Upper lobe of right lung (tissue), 1 donor: Measurements from ENCODE around the gene PALD1. TPM values are rescaled to one million over a fixed set of nuclear protein-coding genes. Genes with fewer than 3 reads are reported as not detected.

Source experiments
- ATAC-seq: fragments of 200-7000 bp; cut with Tn5 transposase; one replicate; pipeline ENCODE4 v1.9.1; 2020; ENCODE audit warnings: mild to moderate bottlenecking, moderate library complexity
- DNase-seq: peaks from one replicate; pipeline ENCODE4 v3.0.0-alpha.2; 2020
- H3K27ac ChIP-seq: fragments of 200-600 bp; one replicate; pipeline ENCODE4 v1.8.0; 2022
- H3K27me3 ChIP-seq: fragments of 200-600 bp; one replicate; pipeline ENCODE4 v1.8.0; 2022; ENCODE audit warnings: mild to moderate bottlenecking
- H3K36me3 ChIP-seq: fragments of 200-600 bp; one replicate; pipeline ENCODE4 v1.8.0; 2022
- H3K4me1 ChIP-seq: fragments of 200-600 bp; one replicate; pipeline ENCODE4 v1.8.0; 2022
- H3K4me3 ChIP-seq: fragments of 200-600 bp; one replicate; pipeline ENCODE4 v1.8.0; 2022; ENCODE audit warnings: mild to moderate bottlenecking
- H3K9me3 ChIP-seq: fragments of 200-600 bp; one replicate; pipeline ENCODE4 v1.8.0; 2022
- intact Hi-C: fragments of 100-400 bp; cut with DNase I; formaldehyde crosslinking; loops from one replicate; pipeline ENCODE4 v1.11.0; 2022
- total RNA-seq: library from RNA; stranded (reverse); fragmentation: NEBNext Ultra II Directional; extraction: Animal tissue kit (Norgen Biotek cat#: 25700); gene quantifications from one replicate; pipeline ENCODE4 v1.2.1, GENCODE V29; 2021
- TF ChIP-seq, protein P1 (sequence below): fragments of 200-600 bp; IDR thresholded peaks from one replicate; pipeline ENCODE4 v1.8.0; 2022; ENCODE audit warnings: antibody characterized with exemption
- donor health status: DM: no; HTN: yes; CAD: no; lungs with severe emphysema.

PALD1 gene
- total RNA-seq, 1 donor from 2014 or later: 27.0 TPM

DNA sequence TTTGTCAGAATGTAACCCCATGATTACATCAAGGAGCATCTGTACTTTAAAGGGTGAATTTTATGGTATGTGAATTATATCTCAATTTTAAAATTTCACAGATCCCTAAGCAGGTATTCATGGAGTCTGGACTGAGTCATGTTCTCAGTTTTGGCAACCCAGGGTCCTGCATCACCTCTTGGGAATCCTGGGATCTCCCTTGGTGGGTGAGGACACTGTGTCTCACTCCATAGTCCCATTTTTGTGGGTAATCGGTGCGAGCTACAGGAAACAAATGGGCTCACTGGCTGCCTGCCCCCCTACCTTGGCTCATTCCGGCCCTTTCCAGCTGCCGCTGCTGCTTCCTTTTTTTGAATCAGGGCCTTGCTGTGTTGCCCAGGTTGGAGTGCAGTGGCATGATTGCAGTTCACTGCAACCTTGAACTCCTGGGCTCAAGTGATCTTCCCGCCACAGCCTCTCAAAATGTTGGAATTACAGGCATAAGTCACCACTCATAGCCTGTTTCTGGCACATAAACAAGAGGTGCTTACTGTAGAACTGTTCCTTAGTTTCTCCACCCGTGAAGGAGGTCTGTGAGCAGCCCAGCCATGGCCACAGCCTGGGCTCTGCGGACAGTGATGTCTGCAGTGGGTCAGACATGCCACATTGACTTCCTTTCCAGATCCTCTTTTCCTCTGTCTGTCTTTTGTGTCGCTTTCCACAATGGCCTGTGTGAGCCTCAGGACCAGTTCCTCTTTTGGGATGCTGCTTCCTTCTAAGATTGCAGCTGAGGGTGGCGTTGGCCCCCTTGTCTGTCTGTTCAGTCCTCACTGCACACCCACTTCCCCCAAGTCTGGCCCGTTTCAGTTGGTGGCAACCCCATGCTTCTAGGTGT is 14.5 kb downstream of the PALD1 start:
- TF ChIP-seq, protein P1, sequence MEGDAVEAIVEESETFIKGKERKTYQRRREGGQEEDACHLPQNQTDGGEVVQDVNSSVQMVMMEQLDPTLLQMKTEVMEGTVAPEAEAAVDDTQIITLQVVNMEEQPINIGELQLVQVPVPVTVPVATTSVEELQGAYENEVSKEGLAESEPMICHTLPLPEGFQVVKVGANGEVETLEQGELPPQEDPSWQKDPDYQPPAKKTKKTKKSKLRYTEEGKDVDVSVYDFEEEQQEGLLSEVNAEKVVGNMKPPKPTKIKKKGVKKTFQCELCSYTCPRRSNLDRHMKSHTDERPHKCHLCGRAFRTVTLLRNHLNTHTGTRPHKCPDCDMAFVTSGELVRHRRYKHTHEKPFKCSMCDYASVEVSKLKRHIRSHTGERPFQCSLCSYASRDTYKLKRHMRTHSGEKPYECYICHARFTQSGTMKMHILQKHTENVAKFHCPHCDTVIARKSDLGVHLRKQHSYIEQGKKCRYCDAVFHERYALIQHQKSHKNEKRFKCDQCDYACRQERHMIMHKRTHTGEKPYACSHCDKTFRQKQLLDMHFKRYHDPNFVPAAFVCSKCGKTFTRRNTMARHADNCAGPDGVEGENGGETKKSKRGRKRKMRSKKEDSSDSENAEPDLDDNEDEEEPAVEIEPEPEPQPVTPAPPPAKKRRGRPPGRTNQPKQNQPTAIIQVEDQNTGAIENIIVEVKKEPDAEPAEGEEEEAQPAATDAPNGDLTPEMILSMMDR: no peak
- ATAC-seq: peak; percentile 82
- Histone ChIP-seq H3K36me3 (no peaks in the 10 kb centered on the region), H3K27me3 (no peaks in the 10 kb centered on the region), H3K4me1 (peaks cover 59% of the 10 kb centered on the region), H3K27ac (peak overlapping the region; percentile 3), H3K4me3 (no peak overlapping the region), H3K9me3 (no peaks in the 10 kb centered on the region)
- intact Hi-C loops: no loop called here
- DNase-seq: no peak

GRCh38 chr10:70493660-70494234 is 15.2 kb downstream of the PALD1 start:
- Histone ChIP-seq H3K27me3 (no peaks in the 10 kb centered on the region), H3K4me3 (no peak overlapping the region), H3K4me1 (peaks cover 64% of the 10 kb centered on the region), H3K9me3 (no peaks in the 10 kb centered on the region), H3K27ac (peak overlapping the region; percentile 3), H3K36me3 (no peaks in the 10 kb centered on the region)
- intact Hi-C loops: no loop called here
- TF ChIP-seq, protein P1: no peak
- ATAC-seq (peak; percentile 15), DNase-seq (no peak)

- Histone ChIP-seq H3K36me3 (no peaks in the 10 kb centered on the region), H3K27ac (peak overlapping the region; percentile 3), H3K4me3 (no peak overlapping the region), H3K27me3 (no peaks in the 10 kb centered on the region), H3K9me3 (no peaks in the 10 kb centered on the region), H3K4me1 (peaks cover 72% of the 10 kb centered on the region)
- DNase-seq: no peak
- intact Hi-C loops: no loop called here
- TF ChIP-seq, protein P1: no peak
- ATAC-seq: peak; percentile 41
Observed at GRCh38 chr10:70494536-70494935, 16.0 kb downstream of the PALD1 start.

- Histone ChIP-seq H3K36me3 (no peaks in the 10 kb centered on the region), H3K4me1 (peaks cover 77% of the 10 kb centered on the region), H3K4me3 (no peak overlapping the region), H3K27ac (peak overlapping the region; percentile 3), H3K9me3 (no peaks in the 10 kb centered on the region), H3K27me3 (no peaks in the 10 kb centered on the region)
- intact Hi-C loops: no loop called here
- TF ChIP-seq, protein P1: no peak
- no peak for DNase-seq
- ATAC-seq: peak; percentile 72
Observed at GRCh38 chr10:70494966-70495365, 16.4 kb downstream of the PALD1 start.

DNA sequence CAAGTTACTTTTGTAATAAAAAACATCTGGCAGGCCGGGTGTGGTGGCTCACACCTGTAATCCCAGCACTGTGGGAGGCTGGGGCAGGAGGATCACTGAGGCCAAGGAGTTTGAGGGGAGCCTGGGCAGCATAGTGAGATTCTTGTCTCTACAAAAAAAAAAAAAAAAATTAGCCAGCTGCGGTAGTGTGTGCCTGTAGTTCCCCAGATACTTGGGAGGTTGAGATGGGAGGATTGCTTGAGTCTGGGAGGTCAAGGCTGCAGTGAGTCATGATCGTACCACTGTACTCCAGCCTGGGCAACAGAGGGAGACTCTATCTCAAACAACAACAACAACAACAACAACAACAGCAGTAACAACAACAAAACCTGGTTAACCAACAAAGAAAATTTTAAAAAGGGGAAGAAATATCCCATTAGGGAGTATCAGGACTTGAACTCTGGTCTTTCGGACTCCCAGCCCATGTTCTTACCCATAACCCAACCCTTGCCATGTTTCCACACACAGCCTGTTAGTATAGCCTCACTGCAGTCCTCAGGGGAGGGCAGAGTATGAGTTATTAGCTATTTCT is 17.2 kb downstream of the PALD1 start:
- TF ChIP-seq, protein P1: no peak
- ATAC-seq (no peak), DNase-seq (no peak)
- H3K27me3 ChIP-seq: no peaks in the 10 kb centered on the region
- H3K36me3 ChIP-seq: no peaks in the 10 kb centered on the region
- H3K27ac ChIP-seq: peak overlapping the region; percentile 3
- intact Hi-C loops: no loop called here
- no peak overlapping the region for H3K4me3 ChIP-seq
- no peaks in the 10 kb centered on the region for H3K9me3 ChIP-seq
- peaks cover 83% of the 10 kb centered on the region for H3K4me1 ChIP-seq
